HG03108 (cell line): ENCODE results near the gene NRSN2.

Source experiments
- ATAC-seq: cut with Tn5 transposase; IDR thresholded peaks from one replicate; pipeline ENCODE4 v1.9.1; 2021; ENCODE audit warnings: moderate library complexity; ENCODE audit not compliant: unreplicated experiment

NRSN2 gene, protein sequence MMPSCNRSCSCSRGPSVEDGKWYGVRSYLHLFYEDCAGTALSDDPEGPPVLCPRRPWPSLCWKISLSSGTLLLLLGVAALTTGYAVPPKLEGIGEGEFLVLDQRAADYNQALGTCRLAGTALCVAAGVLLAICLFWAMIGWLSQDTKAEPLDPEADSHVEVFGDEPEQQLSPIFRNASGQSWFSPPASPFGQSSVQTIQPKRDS

DNA sequence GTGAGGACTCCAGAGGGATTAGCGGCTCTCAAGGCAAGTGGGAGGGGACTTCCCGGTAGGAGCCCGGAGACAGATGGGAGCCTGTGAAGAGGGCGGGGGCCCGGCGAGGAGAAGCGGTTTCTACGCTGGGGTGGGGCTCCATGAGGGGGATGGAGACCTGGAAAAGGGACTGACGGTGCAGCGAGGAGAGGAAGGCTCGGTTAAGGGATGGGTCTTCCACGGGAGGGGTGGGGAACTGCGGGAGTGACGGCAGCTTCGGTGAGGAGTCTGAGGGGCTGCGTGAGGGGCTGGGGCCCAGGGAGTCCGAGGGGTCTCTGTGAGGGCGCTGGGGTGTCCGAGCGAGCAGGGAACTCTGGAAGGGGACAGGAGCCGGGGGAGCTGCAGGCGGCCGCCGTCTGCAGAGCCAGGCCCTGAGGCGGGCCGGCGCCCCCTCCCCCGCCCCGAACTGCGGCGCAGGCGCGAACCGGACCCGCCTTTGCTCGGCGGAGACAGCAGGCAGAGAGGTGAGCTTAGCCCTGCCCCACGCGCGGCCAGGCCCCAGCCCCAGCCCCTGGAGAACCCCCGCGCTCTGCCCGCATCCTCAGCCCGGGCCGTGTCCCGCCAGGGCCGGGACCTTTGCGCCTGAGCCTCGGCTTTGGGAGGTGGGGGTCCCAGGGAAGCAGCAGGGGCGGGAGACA is at the start of gene NRSN2:
Gene NRSN2 (plus strand): TSS at position 472 of the 677 bp plus-strand sequence. CDS start 2,533 bp downstream, outside the sequence.
- ATAC-seq: no peak

DNA sequence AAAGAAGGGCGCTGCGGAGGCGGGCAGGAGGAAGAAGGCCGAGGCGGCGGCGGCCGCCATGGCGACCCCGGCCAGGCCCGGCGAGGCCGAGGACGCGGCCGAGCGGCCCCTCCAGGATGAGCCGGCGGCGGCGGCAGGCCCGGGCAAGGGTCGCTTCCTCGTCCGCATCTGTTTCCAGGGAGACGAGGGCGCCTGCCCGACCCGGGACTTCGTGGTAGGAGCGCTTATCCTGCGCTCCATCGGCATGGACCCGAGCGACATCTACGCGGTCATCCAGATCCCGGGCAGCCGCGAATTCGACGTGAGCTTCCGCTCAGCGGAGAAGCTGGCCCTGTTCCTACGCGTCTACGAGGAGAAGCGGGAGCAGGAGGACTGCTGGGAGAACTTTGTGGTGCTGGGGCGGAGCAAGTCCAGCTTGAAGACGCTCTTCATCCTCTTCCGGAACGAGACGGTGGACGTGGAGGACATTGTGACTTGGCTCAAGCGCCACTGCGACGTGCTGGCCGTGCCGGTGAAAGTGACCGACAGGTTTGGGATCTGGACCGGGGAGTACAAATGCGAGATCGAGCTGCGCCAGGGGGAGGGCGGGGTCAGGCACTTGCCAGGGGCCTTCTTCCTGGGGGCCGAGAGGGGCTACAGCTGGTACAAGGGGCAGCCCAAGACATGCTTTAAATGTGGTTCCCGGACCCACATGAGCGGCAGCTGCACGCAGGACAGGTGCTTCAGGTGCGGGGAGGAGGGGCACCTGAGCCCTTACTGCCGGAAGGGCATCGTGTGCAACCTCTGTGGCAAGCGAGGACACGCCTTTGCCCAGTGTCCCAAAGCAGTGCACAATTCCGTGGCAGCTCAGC is 48.8 kb upstream of the NRSN2 start:
- ATAC-seq: peak; percentile 16

DNA sequence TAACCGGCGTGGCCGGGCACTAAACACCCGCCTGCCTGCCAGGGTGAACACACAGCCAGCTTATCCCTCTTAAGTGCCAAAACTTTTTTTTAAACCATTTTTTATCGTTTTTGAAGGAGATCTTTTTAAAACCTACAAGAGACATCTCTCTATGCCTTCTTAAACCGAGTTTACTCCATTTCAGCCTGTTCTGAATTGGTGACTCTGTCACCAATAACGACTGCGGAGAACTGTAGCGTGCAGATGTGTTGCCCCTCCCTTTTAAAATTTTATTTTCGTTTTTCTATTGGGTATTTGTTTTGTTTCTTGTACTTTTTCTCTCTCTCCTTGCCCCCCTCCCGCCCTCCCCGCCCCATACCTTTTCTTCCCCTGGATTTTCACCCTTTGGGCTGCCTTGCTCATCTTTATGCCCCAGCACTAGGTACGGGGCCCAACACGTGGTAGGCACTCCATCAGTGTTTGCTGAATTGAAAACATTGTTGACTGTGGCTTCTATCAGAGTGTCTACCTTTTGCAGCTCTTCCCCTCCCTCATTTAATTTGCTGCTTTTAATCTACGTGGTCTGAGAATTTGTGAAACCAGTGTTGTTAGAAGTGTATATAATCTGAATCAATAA is 48.0 kb upstream of the NRSN2 start:
- no peak for ATAC-seq

DNA sequence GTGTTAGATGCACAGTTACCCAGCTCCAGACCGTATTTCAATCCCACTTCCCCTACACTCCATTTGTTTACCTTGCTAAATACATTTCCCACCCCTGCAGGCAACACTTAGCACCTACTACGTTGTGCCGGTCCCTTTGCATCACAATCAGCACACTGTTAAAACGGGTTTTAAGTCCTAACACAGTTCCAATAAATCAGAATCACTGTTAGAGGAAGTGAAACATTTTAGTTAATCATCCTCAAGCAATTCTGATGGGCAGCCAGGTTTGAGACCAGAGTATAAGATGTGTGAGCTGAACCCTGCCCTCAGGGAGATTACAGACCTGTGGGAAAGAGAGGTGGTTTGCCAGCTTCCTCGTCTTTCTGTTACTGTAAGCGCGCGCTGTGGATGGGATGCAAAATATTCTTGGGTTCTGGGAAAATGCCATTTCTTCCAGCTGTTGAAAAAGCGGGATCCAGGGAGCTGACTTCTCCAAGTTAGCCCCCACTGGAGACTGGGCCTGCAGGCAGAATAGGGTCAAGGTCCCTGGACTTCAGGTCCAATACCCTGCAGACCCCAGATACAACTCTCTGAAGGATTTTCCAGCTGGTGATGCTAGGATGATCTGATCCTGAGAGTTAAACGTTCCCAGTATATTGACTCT is 46.4 kb upstream of the NRSN2 start:
- ATAC-seq: no peak

DNA sequence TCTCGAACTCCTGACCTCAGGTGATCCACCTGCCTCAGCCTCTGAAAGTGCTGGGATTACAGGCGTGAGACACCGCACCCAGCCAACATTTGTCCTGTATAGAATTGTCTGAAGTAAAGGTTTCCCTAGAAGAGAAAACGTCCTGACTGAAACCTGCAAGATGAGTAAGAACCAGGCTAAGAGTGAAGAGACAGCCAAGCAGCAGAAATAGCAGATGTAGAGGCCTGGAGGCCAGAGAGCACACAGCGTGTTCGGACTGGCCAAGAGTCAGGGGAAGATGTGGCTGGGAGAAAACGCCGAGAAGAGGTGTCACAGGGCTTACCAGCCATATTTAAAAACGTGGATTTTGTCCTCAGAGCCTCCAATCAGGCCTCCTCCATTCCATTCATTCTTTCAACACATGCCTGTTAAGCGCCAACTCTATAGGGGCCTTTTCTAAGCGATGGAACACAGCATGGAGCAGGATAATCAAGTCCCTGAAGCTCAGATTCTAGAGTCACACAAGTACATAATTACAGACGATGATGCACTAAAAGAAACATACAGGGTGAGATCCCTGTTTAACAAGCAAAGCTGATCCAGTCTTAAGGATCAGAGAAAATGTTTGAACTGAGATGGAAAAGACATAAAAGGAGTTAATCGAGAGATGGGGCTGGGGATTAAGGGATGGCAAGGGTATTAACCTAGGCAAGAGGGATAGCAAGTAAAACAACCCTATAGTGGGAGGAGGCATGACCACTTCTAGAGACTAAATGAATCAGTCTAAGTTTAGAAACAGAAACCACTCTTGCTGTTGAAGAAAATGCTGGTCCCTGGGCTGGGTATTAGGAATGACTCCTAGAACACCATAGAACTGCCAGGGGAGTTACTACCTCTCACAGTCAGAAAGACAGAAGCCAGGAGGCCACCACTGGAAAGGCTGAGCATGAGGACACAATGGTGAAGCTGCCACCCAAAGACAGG is 44.7 kb upstream of the NRSN2 start:
- no peak for ATAC-seq

DNA sequence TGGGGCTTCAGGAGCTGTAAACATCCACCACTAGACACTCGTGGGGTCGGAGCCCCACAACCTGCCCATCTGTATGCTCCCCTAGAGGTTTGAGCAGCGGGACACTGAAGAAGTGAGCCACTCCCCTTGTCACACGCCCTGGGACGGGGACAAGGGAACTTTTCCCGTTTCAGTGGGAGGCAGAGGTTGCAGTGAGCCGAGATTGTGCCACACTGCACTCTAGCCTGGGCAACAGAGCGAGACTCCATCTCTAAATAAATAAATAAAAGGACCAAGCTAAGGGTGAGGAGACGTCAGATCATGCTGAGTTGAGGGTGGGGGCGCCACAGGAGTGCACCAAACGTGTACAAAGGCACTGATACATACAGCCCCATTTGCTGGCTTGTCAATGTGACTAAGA is 41.2 kb upstream of the NRSN2 start:
- ATAC-seq: no peak

DNA sequence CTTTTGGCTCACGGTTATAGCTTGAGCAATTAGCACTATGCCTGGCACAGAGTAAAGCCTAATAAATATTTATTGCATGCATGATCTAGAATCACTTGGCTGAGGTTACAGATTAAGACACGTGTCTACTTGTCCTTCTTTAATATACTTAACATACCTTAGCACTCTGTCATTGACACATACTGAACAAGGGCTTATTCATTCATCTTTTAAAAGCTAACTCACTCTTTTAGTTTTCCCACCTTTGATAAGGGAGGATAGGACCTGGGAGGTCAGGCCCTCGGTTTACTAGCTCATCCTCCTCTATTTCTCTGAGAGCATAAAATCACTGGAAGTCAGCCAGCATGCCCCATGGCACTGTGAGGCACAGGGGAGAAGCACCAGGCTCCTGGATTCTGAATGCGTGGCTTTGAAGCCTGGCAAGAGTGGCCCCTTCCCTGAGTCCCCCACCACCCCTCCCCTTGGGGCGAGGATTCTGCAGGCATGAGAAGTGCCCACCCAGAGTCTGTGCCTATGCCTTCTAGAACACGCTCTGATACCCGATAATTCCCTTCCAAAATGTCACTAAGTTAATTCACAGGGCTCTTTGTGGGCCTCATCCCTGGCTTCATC is 38.4 kb upstream of the NRSN2 start:
- ATAC-seq: no peak

DNA sequence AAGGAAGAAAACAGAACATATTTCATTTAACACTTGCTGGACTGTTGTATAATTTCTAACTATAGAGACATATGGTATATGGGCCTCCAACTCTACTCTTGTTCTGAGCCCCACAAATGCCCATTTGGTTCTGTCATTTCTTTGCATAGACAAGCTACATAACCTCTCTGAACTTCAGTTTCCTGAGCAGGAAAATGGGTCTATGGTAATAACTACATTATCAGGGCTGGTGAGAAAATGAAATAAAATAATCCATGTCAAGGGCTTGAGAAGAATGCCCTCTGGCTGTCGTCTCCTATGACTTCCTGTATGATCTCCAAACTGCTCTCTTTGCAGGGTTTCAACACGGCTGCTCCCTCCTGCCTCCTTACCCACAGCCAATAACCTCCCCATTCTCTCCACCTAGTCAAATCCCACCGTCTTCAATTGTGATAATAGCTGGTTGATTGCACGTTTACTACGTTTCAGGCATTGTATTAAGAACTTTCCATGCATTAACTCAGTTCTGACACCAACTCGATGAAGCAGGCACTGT is 37.5 kb upstream of the NRSN2 start:
- ATAC-seq: no peak

DNA sequence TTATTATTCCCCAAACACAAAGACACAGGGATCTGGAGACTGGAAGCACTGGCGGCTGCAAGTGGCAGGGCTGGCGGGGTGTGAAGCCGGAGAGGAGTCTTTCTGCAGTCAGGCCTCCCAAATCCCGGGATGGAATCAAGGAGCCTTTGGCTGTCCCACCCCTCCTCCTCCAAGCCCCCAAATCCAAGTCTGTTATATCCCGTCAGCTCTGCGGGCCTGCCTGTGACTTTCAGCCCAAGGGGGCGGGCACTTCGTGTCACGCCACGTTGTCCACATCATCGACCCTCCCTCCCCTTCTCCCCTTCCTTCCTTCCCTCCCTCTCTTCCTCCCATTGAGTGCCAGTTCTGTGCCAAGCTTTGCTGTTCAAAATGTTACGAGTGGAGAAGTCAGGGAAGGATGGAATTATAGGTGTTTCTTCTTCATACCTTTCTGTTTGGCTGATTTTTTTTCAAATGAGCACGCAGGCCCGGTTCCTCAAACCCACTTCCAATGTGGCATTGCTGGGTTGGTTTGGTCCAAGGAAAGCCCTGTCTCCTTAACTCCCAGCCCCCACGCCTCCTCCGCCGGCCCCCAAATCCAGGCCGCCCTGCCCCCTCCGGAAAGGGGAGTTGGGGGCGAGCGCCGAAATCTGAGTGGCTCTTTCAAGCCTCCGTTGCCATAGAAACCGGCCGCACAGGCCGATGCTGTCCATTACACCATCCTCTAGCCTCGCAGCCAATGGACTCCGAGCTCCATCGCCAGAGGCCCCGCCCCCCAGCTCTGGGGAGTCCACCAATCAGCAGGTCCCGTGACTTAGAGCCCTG is 36.9 kb upstream of the NRSN2 start:
- ATAC-seq: peak; percentile 91

DNA sequence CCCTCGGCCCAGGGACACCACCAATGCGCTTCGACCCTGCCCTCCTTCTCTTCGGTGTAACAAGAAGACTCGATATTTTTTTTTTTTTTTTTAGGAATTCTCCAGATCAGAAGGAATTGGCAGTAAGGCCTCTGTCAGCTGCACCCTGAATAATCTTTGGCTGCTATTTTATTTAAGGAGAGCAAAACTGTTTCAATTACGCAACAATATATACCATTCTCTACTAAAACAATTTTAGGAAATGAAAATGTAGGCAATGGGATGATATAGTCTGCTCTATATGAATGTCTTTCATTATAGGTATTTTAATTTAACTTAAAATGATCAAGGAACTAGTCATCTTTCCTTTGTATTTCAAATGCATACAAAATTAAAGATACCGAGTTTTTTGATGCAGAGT is 36.3 kb upstream of the NRSN2 start:
- ATAC-seq: no peak

DNA sequence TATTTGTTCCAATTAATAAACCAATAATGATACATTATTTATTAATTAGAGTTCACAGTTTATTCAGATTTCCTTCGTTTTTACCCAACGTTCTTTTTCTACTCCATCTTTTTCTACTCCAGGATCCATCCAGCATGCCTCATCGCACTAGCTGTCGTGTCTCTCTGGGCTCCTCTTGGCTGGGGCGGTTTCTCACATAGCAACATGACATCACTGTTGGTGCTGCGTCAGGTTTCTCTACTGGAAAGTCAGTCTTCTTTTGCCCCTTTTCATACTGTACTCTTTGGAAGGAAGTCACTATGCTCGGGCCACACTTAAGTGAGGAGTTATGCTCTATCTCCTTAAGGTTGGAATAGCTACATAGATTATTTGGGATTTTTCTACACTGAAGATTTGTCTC is 35.3 kb upstream of the NRSN2 start:
- no peak for ATAC-seq

DNA sequence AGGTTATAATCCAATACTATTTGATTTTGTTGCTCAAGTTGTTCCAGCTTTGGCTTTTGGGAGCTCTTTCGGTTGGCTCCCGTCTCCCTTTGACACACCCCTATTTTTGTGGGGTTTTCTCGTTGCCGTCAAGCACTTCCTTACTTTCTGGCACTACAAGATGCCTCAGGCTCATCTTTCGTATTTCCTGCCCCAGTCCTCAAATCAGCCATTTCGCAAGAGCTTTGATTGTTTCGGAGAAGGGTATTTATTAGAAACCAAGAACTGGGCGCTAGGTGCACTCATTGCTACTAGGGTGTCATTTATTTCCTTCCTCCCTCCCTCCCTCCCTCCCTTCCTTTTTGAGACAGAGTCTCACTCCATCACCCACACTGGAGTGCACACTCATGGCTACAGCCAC is 34.8 kb upstream of the NRSN2 start:
- no peak for ATAC-seq

DNA sequence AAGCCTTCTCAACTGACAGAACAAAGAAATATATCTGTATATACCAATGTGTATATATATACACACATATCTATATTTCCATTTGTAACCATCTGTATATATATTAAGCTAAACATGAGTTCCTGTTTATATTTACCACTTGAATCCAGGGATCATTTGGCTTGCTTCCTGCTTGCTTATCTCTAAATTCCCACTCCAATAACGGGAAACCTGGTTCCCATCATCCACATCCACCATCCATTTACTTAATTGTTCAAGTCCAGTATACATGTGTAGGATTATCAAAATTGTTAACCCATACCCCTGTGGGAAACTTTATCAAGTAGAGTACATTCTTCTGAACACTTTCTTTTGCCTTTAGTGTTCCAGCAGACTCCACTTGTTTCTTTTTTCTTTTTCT is 34.0 kb upstream of the NRSN2 start:
- ATAC-seq: no peak

DNA sequence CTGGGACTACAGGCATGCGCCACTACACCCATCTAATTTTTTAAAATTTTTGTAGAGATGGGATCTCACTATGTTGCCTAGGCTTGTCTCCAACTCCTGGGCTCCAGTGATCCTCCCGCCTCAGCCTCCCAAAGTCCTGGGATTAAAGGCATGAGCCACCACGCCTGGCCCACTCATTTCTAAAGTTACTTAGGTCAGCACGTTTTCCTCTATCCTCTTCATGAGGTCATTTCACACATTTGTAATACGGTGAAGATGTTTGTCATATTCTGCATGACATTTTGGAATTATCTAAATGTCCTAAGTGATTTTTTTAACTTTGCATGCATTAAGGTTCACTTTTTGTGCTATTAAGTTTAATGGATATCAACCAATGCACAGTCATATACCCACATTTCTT is 33.5 kb upstream of the NRSN2 start:
- no peak for ATAC-seq

DNA sequence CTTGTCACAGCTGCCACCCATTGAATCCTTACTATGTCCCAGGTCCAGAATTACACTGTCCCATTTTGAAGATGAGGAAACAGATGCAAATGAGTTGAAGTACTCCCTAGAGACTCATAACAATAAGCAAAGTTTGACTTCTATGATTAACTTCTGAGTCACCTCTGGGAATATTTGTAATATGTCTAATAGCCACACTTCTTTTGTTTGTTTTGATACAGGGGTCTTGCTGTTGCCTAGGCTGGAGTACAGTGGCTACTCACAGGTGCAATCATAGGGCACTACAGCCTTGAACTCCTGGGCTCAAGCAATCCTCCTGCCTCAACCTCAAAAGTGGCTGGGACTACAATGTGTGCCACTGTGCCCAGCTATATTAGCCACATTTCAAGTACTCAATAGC is 33.0 kb upstream of the NRSN2 start:
- ATAC-seq: no peak

DNA sequence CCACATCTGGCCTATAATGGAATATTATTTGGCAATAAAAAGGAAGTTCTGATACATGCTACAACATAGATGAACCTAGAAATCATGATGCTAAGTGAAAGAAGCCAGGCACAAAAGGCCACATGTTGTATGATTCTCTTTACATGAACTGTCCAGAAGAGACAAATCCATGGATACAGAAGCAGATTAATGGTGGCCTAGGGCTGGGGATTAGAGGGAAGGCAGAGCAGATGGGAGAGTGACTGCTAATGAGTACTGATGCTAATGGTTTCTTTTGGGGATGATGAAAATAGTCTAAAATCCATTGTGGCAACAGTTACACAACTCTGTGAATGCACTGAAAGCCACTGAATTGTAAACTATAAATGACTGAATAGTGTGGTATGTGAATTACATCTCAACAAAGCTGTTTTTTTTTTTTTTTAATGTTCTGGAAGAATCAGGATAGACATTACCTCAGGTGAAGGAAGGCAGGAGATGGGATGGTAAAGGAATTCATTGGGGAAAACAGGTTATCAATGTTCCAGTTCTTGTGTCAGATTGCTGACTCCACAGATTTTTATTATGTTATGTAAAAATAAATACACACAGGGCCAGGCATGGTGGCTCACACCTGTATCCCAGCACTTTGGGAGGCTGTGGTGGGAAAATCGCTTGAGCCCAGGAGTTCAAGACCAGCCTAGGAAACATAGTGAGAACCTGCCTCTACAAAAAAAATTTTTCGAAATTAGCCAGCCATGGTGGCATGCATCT is 30.4 kb upstream of the NRSN2 start:
- no peak for ATAC-seq

DNA sequence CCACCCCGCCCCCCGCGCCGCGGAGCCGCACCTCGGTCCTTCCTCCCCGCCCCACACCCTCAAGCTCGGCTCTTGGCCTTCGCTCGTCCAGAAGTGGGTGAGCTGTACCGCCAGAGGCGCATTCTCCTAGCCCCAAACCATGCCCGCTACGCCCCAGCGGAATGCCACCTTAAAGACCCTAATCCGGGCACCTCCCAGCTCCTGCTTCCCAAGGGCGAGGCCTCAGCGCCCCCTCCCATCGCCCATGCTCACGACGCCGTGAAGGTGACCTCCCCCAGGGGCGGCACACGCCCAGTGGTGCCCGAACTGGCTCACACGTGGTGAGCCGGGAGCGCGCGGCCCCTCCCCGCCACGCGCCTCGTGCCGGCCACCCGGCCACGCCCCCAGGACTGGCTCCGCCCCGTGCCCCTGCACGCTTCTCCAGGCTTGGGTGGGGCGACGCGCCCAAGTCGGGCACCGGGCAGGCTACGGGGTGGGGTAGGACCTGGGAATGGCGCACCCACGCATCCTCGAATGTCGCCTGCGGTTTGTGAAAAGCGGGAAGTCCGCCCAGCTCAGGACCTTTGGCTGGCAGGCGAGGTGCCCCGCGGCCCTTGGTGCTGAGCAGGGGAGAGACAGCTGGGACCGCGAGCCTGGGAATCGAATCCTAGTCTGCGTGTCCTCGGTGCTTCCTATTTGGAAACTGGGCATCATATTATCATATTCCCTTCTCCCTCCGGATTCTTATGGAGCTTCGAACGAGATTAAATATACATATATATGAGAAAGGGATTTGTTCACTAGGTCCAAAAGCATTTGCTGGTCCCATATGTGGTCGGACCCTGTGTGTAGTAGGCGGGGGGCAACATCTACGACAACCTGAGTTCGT is 22.5 kb upstream of the NRSN2 start:
- ATAC-seq: peak; percentile 47
